SW 1271 (cell line): ENCODE data around the gene ADIPOQ.
"Not testable (repeated sequence)": the region's sequence is repeated elsewhere in the genome, so short reads cannot be mapped to it uniquely, and the experiment has no call there.

Experiments used
- DNase-seq, 2 experiments: peaks; one replicate each; lab custom pipeline; 2025; lab: John Stamatoyannopoulos, UW

The ADIPOQ gene

GRCh38 chr3:186842426-186843038 lies at the start of gene ADIPOQ:
TSS of gene ADIPOQ (plus strand) at chr3:186842710. CDS start at chr3:186853059, 10,349 bp downstream.
- no peak for DNase-seq

- DNase-seq: no peak
These were observed 44.2 kb upstream of the ADIPOQ start for GRCh38 chr3:186798239-186798874.

DNA sequence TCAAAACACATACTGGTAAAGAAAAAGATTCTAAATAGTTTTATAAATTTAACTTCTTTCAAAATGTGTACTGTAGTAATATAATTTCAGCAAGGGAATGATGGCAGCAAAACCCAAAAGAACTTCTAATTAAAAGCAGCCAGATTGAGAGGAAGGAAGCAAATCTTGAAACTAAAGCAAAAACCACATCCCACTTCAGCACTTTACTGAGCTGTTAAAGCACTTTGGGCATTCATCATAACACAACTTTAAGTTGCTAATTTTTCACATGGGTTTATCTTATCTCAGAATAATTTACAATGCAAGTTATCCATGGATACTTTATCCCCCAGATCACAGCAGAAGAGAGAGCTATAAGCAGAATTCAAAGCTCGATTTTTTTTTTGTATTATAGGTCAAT lies 42.2 kb upstream of the ADIPOQ start:
- no peak for DNase-seq

DNA sequence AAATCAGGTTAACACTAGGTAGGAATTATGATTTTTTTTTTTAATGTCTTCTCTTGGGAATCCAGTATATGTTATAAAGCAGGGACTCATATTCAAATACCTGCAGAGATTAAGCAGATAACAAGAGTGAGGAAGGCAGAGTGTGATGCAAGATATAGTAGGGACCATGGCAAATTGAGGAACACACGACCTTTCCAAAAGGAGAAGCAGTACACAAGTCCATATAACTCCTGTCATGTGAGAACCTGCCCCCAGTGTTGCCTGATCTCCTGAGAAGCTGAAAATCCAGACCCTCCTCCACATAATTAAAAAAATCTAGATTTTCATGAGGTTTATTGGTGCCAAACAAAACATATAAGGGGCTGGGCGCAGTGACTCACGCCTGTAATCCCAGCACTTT lies 39.8 kb upstream of the ADIPOQ start:
- DNase-seq: no peak

GRCh38 chr3:186803447-186803846 lies 39.1 kb upstream of the ADIPOQ start:
- DNase-seq: not testable (repeated sequence)

DNA sequence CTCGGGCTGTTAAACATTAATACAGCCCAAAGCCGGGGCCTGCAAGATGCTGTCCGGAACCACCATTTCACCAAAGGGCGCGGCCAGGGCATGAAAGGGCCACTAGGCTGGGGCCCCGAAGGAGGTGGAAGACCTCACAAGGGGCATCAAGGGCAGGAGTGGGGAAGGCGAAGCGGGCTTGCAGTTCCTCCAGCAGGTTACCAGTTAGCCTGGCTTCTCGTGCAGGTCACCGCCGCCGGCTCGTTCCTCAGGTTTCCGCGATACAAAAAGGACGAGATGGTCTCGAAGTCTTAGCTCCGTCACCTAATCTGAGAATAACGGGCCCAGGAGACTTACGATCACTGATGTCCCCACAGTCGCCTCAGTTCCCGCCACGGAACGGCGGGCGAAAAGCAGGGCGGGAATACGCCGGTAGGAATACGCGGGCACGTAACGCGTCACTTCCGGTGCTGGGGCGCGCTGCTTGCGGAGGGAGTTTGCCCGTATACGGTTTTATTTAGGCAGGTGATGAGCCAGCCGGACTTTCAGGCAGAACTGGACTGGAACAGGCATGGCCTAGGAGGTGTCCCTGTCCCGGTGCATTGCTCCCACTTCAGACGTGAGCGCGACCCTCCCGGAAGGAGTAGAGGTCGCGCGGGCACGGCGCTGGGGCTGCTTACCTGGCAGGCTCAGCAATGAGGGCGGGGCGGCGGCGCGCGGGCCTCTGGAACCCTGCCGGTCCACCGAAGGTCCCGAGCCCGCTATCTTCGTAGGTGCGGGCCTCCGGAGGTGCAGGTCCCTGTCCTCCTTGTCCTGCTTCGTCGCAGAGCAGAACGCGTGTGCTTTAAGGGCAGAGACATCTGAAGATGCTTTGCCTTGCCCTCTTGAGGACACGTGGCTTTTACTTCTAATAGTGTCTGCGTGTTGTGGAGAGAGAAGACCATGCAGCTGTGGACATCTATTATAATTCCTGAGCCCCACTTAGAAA lies 36.1 kb upstream of the ADIPOQ start, which contains the start of gene RFC4:
TSS of gene RFC4 (minus strand) at position 394 of the 967 bp plus-strand sequence. CDS start 1,769 bp downstream, outside the sequence.
- DNase-seq: peak; percentile 54 to 80

GRCh38 chr3:186807231-186807630 lies 35.3 kb upstream of the ADIPOQ start:
- DNase-seq: no peak

- no peak for DNase-seq
These were observed 32.0 kb upstream of the ADIPOQ start for GRCh38 chr3:186810336-186810996.

DNA sequence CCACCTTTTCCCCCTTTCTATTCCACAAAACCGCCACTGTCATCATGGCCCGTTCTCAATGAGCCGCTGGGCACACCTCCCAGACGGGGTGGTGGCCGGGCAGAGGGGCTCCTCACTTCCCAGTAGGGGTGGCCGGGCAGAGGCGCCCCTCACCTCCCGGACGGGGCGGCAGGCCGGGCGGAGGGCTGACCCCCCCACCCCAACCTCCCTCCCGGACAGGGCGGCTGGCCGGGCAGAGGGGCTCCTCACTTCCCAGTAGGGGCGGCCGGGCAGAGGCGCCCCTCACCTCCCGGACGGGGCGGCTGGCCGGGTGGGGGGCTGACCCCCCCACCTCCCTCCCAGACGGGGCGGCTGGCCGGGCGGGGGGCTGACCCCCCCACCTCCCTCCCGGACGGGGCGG lies 31.2 kb upstream of the ADIPOQ start:
- not testable (repeated sequence) for DNase-seq

DNA sequence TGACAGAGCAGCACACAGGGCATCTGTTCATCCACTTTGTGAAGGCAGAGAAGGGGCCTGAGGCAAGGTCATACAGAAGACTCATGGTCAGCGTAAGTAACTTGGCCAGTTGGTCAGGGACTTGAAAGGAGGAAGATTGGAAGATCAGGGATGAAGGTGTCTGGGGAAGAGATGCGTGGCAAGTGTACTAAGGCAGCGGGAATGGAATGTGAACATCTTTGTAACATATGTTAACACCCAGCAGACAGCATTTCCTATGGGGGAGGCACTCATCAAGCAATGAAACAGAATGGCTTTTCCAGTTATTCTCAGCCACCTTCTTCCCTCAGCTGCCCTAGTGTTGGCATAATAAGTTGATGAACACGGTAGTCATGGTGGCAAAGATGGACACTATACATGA lies 28.4 kb upstream of the ADIPOQ start:
- no peak for DNase-seq

DNA sequence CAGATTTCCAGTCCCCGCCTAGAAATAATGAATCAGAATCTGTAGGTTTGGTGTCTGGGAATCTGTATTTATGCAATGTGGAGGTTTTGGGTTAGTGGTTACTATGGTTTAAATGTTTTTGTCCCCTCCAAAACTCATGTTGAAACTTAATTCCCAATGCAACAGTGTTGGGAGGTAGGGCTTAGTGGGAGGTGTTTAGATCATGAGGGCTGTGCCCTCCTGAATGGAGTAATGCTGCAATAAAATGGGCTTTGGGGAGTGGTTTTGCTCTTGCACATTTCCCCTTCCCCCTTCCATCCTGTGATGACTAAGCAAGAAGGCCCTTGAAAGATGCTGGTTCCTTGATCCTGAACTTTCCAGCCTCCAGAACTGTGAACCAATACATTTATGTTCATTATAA lies 27.1 kb upstream of the ADIPOQ start:
- peak in 1 of 2 experiments; percentile 45 for DNase-seq

GRCh38 chr3:186818516-186818915 lies 24.0 kb upstream of the ADIPOQ start:
- DNase-seq: no peak

DNA sequence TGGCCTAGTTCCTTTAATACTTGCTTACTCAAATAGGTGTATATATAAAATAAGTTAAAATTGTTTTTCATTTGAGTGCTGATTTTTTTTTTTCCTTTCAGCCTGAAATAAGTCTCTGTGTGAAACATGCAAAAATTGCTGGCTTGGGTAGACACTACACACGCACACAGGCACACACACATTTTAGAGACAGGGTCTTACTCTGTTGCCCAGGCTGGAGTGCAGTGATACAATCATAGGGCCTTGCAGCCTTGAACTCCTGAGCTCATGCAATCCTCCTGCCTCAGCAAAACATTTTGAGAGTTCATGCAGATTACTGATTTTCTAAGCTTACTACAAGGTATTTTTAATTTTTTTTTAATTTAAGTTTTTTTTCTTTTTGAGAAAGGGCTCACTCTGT lies 23.6 kb upstream of the ADIPOQ start:
- DNase-seq: no peak

- peak; percentile 14 to 49 for DNase-seq
These were observed 20.8 kb upstream of the ADIPOQ start for GRCh38 chr3:186821429-186822387.

DNA sequence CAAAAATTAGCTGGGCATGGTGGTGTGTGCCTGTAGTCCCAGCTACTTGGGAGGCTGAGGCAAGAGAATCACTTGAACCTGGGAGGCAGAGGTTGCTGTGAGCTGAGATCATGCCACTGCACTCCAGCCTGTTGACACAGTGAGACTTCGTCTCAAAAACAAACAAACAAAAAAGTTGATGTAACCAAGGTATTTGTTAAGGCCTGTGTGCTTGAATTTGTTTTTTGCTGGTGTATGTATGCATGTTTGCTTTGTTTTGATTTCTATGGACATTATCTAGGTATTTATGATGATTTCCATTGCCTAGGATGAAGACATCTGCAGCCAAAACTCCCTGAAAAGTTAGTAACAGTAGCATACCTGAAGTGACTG lies 20.1 kb upstream of the ADIPOQ start:
- DNase-seq: not testable (repeated sequence)

DNA sequence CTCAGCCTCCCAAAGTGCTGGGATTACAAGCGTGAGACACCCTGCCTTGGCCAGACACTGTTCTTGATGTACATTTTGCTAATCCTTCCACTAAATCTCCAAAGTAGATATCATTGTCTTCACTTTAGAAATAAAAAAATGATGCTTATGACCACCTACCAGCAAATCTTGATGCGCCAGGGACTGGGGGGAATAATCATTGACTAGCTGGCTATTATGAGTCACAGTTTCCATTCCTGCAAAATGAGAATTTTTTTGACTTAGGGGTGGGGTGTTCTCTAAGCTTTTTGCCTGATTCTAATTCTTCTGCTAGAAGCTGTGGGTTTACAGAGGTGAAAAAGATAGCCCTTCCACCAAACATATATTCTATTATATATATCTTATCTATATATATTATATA lies 19.1 kb upstream of the ADIPOQ start:
- no peak for DNase-seq

DNA sequence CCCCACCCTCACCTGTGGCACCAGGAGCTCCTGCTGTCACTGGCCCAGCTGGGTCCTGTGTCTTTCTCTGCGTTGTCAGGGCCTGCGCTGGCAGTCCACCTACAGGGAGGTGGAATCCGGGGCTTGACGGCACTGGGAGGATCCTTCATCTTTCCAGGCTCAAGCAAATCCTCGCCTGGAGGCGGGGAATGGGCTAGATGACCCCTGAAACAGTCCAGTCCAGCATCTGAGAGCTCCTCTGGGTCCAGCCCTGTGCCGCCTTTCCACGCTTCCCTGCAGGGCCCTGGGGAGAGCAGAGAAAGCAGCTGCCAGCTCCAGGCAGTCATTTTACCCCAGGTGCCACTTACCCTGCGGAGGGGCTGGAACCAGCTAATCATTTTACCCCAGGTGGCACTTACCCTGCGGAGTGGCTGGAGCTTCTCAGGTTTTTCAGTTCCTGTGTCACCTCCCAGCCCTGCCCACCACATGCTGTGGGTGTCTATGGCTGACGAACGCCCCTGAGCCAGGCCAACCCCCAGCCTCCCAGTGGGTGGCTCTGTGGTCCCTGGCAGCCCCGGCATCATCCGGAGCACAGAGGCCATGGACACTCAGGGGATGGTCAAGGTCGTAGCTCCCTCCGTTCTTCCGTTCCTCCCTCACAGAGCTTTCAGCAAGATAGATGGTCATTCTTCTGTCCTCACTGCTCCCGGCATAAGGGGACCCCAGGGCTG lies 17.9 kb upstream of the ADIPOQ start:
- no peak for DNase-seq

DNA sequence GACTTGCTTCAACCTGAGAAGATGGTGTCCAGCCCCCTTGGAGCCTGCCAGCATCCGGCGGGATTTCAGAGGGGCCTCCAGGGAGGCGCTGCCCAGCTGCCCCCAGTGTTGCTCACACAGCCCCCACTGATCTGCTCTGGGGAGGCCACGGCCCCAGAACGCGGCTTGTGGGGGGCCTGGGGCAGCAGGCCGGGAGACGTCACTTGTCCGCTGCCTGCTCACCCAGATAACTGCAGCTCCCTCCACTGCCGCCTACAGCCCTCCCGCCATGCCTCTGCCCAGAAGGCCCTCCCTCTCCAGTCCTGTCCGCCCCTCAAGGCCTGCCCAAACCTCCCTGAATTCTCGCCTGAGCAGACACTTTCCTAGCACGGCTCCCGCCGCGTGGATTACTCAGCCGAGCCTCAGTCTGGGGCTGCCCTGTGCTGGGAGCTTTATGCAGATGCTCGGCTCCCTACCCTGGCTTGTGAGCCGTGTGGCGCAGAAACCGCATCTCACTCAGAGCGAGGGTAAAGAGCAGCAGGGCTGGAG lies 17.2 kb upstream of the ADIPOQ start:
- DNase-seq: no peak

GRCh38 chr3:186825872-186826409 lies 16.6 kb upstream of the ADIPOQ start:
- DNase-seq: no peak
